CD4-positive, alpha-beta T cell treated with Interleukin-10 for 1 hour (primary cell): ENCODE results near the gene SHISA7.

ENCODE experiments used
- DNase-seq: peaks from one replicate; pipeline ENCODE4 v3.0.0-alpha.2; 2020

The SHISA7 gene

DNA sequence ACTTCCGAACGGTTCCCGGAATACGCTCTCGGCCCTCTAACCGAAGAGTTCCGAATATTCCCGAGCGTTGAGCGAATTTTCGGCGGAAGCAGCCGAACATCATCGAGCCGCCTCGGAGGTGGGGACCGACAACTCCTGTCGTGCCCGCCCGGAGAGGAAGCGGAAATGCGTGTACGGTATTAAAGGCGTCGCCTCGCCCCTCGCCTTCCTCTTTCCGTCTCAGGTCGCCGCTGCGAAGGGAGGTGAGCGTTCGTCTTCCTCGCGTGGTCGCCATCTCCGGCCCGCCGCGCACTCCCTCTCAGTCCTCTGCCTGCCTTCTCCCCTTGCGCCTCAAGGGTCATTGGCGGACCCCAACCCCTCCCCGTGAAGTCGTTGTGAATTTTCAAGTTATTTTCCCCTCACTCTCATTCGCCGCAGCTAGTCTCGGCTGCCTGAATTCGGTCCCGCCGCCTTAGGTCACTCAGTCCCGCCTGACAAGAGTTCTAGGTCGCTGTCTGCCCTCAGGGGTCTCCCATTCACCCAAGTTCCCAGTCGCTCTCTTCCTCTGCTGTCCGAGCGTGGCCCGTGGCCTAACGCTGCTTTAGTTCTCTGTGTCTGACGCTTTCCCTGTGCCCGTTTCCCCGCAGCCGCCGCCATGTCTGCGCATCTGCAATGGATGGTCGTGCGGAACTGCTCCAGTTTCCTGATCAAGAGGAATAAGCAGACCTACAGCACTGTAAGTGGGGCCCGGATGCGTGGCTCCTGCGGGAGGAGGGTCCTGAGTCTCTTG is 57.2 kb downstream of the SHISA7 start, which contains the start of gene RPL28:
Gene RPL28 (plus strand): TSS at position 209 of the 769 bp plus-strand sequence. CDS start 426 bp downstream, at position 635.
- peak; percentile 99 for DNase-seq

DNA sequence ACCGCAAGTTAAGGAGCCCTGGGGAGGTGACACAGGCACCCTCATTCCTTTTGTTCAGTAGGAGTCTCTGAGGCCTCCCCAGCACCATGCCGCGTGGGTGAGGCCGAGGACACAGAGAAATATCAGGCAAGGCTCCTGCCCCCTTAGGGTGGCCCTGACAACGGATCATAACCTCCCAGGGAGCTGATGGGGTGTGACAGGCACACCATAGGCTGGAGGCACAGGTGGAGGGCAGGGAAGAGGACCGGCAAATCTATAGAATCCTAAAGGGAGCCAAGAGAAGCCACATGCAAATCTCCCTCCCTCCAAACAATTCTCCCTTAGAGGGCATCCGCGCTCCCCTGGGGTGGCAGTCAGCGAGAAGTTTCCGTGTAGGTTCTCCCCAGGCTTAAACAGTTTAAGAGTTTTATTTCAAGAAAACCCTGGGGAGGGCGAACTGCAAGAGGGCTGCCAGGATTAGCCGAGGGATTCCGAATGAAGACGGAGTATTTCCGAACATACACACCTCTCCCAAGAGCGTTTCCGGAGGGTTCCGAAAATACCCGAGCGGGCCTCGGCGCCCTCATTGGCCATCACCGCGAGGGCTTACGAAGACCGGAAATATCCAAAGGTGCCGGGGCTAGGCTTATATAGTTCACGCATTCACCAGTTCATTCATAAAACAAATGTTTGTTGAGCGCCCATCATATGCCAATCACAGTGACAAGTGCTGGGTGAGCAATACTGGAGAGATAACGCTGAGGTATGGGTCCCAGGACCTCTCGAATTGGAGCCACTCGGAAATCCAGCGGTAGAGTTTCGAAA is 58.0 kb downstream of the SHISA7 start:
- DNase-seq: peak; percentile 97

DNA sequence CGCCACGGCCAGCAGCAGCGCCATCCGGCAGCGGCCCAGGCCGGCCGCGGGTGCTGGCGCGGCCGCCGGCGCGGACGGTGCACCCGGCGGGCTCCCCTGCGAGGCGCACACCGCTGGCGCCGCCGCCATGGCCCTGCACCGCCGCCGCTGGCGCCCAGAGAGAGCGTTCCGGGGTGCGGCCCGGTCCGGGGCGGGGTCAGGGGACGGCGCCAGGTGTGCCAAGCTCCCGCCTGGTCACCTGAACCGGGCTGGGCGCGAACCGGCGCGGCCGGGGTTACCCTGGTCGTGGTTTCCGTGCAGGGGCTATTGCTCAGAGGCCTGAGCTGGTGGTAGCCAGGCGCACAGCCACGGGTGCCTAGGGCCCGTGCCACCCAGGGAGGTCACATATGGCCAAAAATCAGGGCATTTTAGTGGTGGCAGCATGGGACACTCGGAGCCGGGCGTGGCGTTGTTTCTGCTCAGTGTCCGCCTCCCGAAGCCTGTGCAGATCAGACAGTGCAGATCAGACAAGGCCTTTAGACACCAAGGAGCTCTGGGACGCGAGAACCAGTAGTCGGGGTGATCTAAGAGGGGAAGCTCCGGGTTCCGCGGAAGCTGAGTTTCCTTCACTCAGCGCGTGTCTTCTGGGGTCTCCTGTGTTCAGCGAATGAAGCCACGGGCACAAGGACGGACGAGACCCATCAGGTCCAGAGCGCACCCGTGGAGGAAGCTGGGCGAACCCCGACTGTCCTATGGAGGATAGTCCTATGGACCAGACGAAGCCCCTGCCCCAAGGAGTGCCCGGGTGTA is 58.8 kb downstream of the SHISA7 start, which contains the start of gene TMEM238:
Gene TMEM238 (minus strand): TSS at position 162 of the 789 bp plus-strand sequence. CDS start 33 bp downstream, at position 129.
- DNase-seq: peak; percentile 45

DNA sequence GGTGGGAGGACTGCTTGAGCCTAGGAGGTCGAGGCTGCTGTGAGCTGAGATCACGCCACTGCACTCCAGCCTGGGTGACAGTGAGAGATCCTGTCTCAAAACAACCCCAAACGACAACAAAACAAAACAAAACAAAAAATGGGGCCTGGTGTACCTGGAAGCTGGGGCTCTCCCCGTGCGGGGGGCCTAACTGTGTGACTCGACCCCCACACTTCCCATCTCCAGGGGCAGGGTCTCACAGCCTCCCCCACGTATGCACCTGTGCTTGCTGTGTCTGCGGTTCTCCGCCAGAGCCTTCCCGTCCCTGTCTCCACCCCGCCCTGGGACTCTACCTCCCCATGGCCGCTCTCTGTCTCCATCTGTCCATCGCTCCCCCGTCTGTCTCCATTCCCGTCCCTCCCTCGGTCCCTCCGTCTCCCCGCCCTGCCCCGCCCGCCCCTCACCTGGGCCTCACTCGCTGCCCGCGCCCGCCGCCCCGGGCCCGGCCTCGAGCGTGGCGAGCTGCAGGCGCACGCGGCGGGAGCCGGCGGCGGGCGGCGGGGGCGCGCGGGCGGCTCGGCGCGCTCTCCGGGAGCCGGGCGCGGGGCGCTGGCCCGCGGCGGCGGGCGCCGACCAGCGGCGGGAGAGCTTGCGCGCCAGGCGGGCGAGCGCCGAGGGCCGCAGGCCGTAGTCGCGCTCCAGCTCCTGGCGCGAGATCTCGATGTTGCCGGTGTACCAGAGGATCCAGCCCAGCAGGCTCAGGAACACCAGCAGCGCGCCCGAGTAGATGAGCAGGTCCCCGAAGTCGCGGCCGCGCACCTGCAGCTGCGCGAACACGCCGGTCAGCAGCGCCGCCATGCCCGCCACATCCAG is 59.6 kb downstream of the SHISA7 start:
- peak; percentile 52 for DNase-seq

DNA sequence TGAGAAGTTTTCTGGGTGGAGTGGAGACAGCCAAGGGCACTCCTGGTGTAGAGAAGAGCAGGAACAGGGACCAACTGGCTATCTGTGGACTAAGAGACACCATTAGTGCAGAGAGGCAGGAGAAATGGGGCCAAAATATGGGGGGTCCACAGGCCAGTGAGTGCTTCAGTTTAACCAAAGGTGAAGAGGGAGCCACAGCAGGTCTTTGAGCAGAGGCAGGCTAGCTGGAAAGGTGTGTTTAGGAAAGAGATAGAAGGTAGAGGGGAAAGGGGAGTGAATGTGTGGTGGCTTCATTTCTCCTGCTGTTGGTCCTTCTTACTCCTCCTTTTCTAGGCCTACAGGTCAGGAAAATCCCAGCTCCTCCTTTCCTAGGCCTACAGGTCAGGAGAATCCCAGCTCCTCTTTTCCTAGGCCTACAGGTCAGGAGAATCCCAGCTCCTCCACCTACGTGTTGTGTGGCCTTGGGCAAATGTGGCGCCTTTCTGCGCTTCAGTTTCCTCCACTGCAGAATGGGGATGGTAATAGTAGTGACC is 60.5 kb downstream of the SHISA7 start:
- no peak for DNase-seq

DNA sequence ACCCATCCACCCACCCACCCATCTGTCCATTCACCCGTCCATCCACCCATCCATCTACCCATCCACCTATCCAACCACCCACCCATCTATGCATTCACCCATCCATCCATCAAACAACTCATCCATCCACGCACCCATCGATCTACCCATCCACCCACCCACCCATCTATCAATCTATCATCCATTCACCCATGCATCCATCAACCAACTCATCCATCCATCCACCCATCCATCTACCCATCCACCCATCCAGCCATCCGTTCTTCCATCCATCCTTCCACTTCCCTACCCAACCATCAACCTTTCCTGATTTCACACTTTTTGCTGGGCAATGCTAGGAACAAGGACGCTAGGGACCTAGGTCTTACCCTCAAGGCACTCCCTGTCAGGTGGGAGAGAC is 61.1 kb downstream of the SHISA7 start:
- DNase-seq: no peak

DNA sequence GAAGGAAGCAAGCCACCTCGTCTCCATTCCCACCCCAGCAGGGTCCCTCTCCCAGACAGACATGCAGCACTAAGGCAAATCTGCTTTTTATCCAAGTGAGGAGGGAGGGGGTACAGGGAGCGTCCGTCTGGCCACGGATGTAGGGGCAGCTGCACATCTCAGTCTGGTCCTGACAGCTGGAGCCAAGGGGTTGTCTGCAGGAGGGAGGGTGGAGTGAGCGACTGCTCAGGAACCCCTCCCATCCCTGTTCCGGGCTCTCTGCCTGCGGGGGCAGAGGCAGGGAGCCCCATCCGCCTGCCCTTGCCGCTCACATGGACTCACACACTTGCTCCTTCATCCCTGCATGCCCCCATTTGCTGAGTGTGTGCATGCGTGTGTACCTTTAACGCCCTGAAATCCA is 63.9 kb downstream of the SHISA7 start:
- DNase-seq: no peak
